Mucosa of stomach (tissue), 1 donor: Measurements from ENCODE around the gene FAM13C.

Experiments
- H3K27me3 ChIP-seq: one replicate; pipeline ENCODE4 v1.7.0; 2013; ENCODE audit warnings: mild to moderate bottlenecking, low read length; ENCODE audit not compliant: control insufficient read depth, insufficient read depth
- H3K36me3 ChIP-seq: one replicate; pipeline ENCODE4 v1.7.0; 2013; ENCODE audit warnings: low read length; ENCODE audit not compliant: control insufficient read depth, insufficient read depth
- H3K4me1 ChIP-seq: one replicate; pipeline ENCODE4 v1.7.0; 2013; ENCODE audit warnings: mild to moderate bottlenecking, low read length; ENCODE audit not compliant: control insufficient read depth, insufficient read depth
- H3K4me3 ChIP-seq: one replicate; pipeline ENCODE4 v1.7.0; 2013; ENCODE audit warnings: low read length
- H3K9ac ChIP-seq: one replicate; pipeline ENCODE4 v1.7.0; 2013; ENCODE audit warnings: mild to moderate bottlenecking, low read length, moderate library complexity
- H3K9me3 ChIP-seq: one replicate; pipeline ENCODE4 v1.7.0; 2013; ENCODE audit warnings: mild to moderate bottlenecking, low read length, moderate library complexity; ENCODE audit not compliant: control insufficient read depth
- donor health status: Pancreatic carcinoma.

The FAM13C gene

DNA sequence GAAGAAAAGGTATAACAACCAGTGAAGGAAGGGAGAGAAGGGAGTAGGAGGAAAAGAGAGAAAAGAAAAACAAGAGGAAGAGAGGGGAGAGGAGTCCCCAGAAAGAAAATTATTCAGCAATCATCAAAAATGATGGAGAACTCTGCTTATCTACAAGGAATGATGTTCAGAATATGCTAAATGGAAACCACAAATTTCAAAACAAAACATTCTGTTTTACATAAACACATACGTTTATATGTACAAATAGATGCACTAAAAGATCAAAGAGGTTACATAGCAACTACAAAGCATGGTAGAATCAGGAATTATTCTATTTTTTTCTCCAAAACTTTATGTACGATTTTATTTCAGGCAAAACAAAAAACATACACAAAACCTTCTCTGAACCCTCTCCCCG is 91.9 kb downstream of the FAM13C start:
- Histone ChIP-seq H3K9ac (no peak overlapping the region), H3K27me3 (no peaks in the 10 kb centered on the region), H3K9me3 (no peaks in the 10 kb centered on the region), H3K4me1 (no peaks in the 10 kb centered on the region), H3K4me3 (no peak overlapping the region), H3K36me3 (no peaks in the 10 kb centered on the region)

DNA sequence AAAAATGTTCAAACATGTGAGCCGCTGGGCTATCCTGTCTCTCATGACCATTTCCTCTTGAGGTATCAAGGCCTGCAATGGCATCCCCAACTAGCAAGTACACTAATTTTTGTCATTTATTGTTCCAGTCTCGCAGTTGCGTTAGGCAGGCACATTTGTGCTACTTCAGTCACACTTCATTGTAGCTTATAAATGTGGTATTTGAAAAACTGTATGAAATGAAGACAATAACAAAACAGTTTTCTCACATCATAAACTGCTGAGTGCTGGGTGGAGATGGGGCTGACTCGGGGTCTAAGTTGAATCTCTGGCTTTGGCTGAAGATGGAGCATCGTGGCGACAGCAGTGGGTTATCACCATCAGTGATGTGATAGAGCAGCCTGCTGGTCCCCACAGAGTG is 92.7 kb downstream of the FAM13C start:
- Histone ChIP-seq H3K4me1 (no peaks in the 10 kb centered on the region), H3K36me3 (no peaks in the 10 kb centered on the region), H3K9me3 (no peaks in the 10 kb centered on the region), H3K9ac (no peak overlapping the region), H3K4me3 (no peak overlapping the region), H3K27me3 (no peaks in the 10 kb centered on the region)

DNA sequence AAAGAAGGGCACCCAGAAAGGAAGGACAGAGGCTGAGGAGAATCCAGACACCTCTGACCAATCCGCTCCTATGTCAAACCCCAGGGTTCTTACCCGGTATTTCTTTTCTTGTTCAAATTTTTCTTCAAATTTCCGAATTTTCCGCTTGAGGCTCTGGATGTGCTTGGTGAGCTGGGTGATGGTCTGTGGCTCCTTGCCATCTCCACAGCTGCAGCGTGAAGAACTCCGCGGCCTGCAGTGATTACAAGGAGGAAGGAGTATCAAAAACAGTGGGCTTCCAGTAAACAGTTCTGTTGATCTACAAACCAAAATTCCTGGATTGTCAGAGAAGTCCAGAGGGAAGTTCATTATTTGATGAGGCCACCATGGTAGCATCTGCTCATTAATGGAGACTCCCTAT is 93.9 kb downstream of the FAM13C start:
- Histone ChIP-seq H3K9me3 (no peaks in the 10 kb centered on the region), H3K9ac (no peak overlapping the region), H3K4me1 (no peaks in the 10 kb centered on the region), H3K27me3 (no peaks in the 10 kb centered on the region), H3K4me3 (no peak overlapping the region), H3K36me3 (no peaks in the 10 kb centered on the region)

DNA sequence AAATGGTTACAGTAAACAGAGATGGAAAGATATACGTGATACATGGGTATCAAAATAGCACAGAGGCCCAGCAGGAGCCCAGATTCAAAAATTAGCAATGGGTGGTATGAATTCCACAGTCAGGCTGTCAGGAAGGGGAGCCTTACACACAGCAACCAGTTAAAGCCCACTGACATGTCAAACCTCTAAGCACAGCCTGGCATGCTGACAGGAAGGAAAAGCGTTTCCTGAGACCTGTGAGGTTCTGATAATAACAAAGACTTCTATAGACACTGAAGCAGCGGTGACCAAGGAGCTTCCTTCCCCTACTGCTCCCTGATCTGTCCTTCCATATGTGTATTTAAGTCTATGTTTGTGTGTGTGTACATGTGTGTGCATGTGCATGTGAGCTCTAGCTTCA is 96.0 kb downstream of the FAM13C start:
- Histone ChIP-seq H3K4me3 (no peak overlapping the region), H3K9ac (no peak overlapping the region), H3K9me3 (no peaks in the 10 kb centered on the region), H3K36me3 (no peaks in the 10 kb centered on the region), H3K4me1 (no peaks in the 10 kb centered on the region), H3K27me3 (no peaks in the 10 kb centered on the region)

DNA sequence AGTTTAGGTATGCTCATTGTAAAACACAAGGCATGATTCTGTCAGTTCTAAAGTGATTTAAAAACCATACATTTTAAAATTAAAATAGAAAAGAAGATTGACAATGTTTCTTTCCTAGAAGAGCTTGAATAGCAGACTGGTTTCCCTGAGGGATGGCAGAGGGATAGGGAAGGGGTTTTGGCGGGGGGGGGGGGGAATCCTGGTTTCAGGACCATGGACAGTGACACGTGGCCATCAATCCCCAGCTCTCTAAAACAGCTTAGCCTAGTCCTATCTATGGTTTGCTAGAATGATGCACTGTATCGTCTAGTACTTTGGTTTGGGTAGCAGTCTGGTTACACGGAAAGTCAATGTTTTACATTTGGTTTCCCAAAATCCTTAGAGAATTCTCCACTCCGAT is 97.2 kb downstream of the FAM13C start:
- H3K36me3 ChIP-seq = no peaks in the 10 kb centered on the region
- no peak overlapping the region for H3K4me3 ChIP-seq
- no peaks in the 10 kb centered on the region for H3K27me3 ChIP-seq
- no peaks in the 10 kb centered on the region for H3K9me3 ChIP-seq
- no peaks in the 10 kb centered on the region for H3K4me1 ChIP-seq
- no peak overlapping the region for H3K9ac ChIP-seq

DNA sequence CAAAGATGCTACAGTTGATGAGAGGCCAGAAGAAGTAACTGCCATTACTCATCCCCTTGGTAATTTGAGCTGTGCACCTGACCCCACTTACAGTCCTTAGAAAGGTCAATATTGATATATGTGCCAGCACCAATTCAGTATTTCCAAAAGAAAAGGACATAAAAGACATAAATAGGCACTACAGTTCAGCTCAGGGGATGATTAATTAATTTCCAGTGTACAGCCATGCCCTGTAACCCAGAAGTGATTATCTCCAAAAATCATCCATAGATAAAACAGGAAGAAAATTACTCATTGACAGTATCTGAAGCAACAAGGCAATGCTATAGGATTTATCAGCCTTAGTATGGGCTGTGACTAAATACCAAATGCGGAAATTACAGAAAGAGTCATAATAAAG is 103.5 kb downstream of the FAM13C start:
- H3K36me3 ChIP-seq = no peaks in the 10 kb centered on the region
- H3K9me3 ChIP-seq = no peaks in the 10 kb centered on the region
- H3K9ac ChIP-seq = no peak overlapping the region
- H3K4me3 ChIP-seq = no peak overlapping the region
- H3K4me1 ChIP-seq = no peaks in the 10 kb centered on the region
- no peaks in the 10 kb centered on the region for H3K27me3 ChIP-seq

DNA sequence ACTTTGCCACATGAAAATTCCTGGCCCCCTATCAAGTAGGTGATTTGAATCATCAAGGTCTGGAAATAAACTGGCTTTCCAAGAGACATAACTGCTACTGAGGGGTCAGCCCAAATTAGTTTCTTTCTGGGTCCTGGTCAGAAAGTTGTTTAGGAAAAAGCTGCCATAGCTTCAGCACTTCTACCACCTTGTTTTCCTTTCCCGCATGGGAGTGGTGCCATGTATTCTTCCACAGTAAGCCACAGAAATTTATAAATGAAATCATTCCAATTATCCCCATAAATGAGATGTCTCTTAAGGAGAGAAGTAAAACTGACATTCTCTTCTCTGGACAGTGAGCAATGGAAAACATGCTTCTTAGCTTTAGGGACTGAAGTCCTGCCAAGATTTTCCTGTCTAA is 105.1 kb downstream of the FAM13C start:
- Histone ChIP-seq H3K4me1 (no peaks in the 10 kb centered on the region), H3K4me3 (no peak overlapping the region), H3K36me3 (no peaks in the 10 kb centered on the region), H3K9ac (no peak overlapping the region), H3K27me3 (no peaks in the 10 kb centered on the region), H3K9me3 (no peaks in the 10 kb centered on the region)

DNA sequence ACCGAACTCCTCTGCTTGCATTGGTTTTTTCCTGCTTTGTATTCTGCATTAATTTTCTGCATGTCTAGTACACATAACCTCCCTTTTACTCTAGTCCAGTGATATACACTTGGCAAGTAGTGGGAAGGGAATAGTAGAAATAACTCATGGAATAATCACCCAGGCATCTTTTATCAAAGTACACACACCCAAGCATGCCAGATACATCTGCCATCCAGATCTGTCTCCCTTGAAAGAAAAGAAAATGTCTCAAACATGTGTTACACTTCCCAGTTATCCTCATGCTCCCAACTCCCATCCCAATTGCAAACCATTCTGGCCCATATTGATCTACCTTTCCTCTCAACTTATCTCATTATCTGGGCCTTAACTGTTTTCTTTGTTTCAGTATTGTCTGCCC is 106.9 kb downstream of the FAM13C start:
- Histone ChIP-seq H3K9me3 (no peaks in the 10 kb centered on the region), H3K36me3 (no peaks in the 10 kb centered on the region), H3K4me1 (no peaks in the 10 kb centered on the region), H3K9ac (no peak overlapping the region), H3K27me3 (no peaks in the 10 kb centered on the region), H3K4me3 (no peak overlapping the region)

DNA sequence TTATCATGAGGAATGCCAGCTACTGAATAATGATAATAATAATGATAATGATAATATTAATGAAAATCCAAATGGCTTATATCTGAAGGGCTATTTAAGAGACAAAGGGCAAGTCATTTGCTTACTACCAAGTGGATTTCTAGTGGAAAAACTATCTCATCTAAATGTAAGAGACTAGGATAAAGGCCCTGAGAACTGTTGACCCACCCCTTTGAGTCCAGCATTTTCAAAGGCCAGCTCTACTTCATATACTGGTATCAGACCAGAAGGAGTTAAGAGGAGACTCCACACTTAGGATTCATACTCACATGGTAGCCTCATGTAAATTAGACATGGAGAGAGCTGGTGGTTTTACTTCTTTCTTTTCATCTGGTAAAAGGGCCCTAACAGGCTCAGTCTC is 109.9 kb downstream of the FAM13C start:
- Histone ChIP-seq H3K9me3 (no peaks in the 10 kb centered on the region), H3K4me1 (no peaks in the 10 kb centered on the region), H3K36me3 (no peaks in the 10 kb centered on the region), H3K9ac (no peak overlapping the region), H3K27me3 (no peaks in the 10 kb centered on the region), H3K4me3 (no peak overlapping the region)

DNA sequence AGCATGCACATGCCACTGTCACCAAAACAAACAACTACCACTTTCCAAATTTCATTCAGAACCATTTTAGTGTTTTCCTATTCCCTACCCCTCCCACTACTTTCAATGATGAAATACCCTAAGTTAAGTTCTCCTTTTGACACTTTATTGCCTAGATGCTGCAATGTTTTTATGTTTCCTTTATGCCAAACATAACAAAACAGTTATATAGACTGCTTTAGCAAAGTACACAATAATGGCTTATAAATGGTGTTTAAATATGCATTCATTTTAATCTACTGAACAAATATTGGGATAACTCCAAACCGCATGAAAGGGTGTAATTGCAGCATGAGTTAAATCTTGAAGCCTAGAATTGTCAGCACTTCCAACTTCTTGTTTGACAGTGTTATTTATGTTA is 116.7 kb downstream of the FAM13C start:
- no peaks in the 10 kb centered on the region for H3K36me3 ChIP-seq
- H3K9ac ChIP-seq = no peak overlapping the region
- no peak overlapping the region for H3K4me3 ChIP-seq
- H3K9me3 ChIP-seq = no peaks in the 10 kb centered on the region
- no peaks in the 10 kb centered on the region for H3K4me1 ChIP-seq
- no peaks in the 10 kb centered on the region for H3K27me3 ChIP-seq

DNA sequence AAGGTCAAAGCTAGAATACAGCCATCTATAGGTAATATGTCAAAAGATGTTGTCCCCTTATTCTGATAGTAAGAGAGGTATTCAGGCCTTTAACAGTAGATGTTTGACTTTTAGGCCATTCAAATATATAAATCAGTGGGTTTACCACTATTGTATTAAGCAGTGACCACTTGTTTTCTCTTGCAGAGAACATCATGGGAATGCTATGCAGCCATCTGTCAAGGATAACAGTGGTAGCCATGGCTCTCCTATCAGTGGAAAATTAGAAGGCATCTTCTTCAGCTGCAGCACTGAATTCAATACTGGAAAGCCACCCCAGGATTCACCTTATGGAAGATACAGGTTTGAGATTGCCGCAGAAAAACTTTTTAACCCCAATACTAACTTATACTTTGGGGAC is 117.5 kb downstream of the FAM13C start:
- H3K4me1 ChIP-seq = no peaks in the 10 kb centered on the region
- H3K27me3 ChIP-seq = no peaks in the 10 kb centered on the region
- no peaks in the 10 kb centered on the region for H3K36me3 ChIP-seq
- H3K4me3 ChIP-seq = no peak overlapping the region
- H3K9me3 ChIP-seq = no peaks in the 10 kb centered on the region
- no peak overlapping the region for H3K9ac ChIP-seq

DNA sequence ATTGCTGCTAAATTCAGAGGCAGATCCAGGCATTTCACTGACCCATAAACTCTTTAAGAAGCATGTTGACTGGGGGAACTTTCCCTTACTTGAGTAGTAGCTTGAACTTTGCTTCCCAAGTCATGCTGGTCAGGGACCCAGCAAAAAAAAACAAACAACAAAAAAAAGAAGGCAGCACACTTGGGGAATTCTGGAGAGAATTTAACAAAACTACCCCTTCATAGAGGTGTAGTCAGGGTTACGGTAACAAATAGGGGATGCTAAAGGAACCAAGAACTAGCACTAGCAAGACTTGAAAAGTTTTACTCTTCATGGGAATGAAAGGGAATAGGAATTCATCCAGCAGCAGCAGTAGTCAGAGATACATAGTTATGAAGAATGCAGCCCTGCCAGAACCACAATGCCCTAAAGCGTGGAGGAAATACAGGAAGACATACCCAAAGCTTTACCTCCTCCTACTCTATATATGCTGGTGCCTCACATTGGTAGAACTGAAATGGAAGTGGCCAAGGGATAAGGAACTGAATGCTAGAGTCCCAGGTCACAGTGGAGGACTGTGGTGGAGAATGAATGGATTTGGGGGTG is 118.6 kb downstream of the FAM13C start:
- Histone ChIP-seq H3K9me3 (no peaks in the 10 kb centered on the region), H3K9ac (no peak overlapping the region), H3K4me3 (no peak overlapping the region), H3K4me1 (no peaks in the 10 kb centered on the region), H3K36me3 (no peaks in the 10 kb centered on the region), H3K27me3 (no peaks in the 10 kb centered on the region)

DNA sequence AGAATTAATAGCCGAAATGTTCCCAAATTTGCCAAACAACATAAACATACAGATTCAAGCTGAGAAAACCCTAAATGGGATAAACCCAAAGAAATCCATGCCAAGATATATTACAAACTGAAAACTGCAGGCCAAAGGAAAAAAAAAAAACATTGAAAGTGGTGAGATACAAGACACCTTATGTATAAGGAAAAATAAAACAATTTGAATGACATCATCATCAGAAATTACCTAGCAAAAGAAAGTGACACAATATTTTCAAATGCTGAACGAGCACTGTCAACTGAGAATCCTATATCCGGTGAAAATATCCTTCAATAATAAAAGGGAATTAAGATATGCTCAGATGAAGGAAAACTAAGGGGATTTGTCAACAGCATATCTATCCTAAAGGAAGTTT is 119.4 kb downstream of the FAM13C start:
- Histone ChIP-seq H3K9me3 (no peaks in the 10 kb centered on the region), H3K4me3 (no peak overlapping the region), H3K9ac (no peak overlapping the region), H3K27me3 (no peaks in the 10 kb centered on the region), H3K4me1 (no peaks in the 10 kb centered on the region), H3K36me3 (no peaks in the 10 kb centered on the region)
